ENCODE measurements around the gene MYO18B.

DNA sequence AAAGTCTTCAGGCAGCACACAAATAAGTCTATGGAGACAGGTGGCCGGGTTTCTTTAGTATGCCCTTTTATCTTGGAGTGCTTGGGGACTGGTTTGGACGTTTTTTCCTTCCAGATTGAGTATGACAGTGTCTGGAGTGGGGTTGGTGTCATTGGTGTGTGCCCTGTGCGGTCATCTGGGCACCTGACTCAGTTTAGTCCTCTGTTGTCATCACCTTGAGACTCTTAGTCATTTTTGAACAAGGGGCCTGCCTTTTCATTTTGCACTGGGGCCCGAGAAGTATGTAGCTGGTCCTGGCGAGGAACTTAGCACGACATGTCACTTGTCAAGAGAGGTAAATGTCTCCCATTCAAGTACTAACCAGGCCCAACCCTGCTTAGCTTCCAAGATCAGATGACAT lies 27.2 kb upstream of the MYO18B start:
- TF ChIP-seq, protein P1, sequence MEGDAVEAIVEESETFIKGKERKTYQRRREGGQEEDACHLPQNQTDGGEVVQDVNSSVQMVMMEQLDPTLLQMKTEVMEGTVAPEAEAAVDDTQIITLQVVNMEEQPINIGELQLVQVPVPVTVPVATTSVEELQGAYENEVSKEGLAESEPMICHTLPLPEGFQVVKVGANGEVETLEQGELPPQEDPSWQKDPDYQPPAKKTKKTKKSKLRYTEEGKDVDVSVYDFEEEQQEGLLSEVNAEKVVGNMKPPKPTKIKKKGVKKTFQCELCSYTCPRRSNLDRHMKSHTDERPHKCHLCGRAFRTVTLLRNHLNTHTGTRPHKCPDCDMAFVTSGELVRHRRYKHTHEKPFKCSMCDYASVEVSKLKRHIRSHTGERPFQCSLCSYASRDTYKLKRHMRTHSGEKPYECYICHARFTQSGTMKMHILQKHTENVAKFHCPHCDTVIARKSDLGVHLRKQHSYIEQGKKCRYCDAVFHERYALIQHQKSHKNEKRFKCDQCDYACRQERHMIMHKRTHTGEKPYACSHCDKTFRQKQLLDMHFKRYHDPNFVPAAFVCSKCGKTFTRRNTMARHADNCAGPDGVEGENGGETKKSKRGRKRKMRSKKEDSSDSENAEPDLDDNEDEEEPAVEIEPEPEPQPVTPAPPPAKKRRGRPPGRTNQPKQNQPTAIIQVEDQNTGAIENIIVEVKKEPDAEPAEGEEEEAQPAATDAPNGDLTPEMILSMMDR (IDR thresholded peaks at IDR 0.05; ENCODE audit: low read depth, low read length): no peak
- no peak for TF ChIP-seq EZH2phosphoT487 (IDR thresholded peaks at IDR 0.05; ENCODE audit: low read depth)
